Omental fat pad (tissue), 4 donors: ENCODE results near the gene TSC1. TPM values are rescaled to one million over a fixed set of nuclear protein-coding genes. Genes with fewer than 3 reads are reported as not detected.

Experiments used
- ATAC-seq: fragments of 150-250 bp; one replicate; pipeline ENCODE4 v1.9.1; 2016; ENCODE audit warnings: mild to moderate bottlenecking, moderate library complexity; ENCODE audit not compliant: low FRiP score
- DNase-seq: peaks from one replicate; pipeline ENCODE4 v3.0.0-alpha.2; 2019; ENCODE audit warnings: low spot score
- total RNA-seq, 4 donors: library from RNA; depleted of rRNA; stranded (reverse); fragments of >200 nt; gene quantifications; one replicate each; pipeline ENCODE4 v1.1.0, GENCODE V29; 2016
- TF ChIP-seq, protein P1 (sequence below), 3 donors: fragments of 450-650 bp; IDR thresholded peaks; one replicate each; pipeline ENCODE4 v1.5.1; 2016 to 2017; ENCODE audit warnings: antibody characterized with exemption in 3 of 3, mild to moderate bottlenecking in 3 of 3, moderate library complexity in 2 of 3

Gene TSC1
- total RNA-seq, 4 donors from 2014 or later = 40.7 to 68.4 (median 46.5) TPM

DNA sequence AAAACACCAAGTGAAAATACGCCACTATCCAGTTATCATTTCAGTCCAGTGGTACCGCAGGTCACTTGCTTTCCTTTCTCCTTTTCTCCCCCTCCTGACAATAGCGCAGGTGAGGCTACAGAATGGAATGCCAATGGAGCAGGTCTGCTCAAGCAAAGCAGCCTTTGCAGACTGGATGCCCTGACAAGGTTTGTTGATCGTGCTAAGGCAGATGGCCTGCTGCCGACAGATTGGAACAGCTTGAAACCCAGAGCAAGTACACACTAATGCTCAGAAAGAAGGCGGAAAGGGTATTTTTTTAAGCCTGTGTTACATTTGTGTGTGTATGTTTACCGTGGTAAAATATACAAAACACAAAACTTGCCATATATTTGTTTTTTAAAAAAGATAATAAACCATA lies 46.4 kb downstream of the TSC1 start:
- TF ChIP-seq, protein P1, sequence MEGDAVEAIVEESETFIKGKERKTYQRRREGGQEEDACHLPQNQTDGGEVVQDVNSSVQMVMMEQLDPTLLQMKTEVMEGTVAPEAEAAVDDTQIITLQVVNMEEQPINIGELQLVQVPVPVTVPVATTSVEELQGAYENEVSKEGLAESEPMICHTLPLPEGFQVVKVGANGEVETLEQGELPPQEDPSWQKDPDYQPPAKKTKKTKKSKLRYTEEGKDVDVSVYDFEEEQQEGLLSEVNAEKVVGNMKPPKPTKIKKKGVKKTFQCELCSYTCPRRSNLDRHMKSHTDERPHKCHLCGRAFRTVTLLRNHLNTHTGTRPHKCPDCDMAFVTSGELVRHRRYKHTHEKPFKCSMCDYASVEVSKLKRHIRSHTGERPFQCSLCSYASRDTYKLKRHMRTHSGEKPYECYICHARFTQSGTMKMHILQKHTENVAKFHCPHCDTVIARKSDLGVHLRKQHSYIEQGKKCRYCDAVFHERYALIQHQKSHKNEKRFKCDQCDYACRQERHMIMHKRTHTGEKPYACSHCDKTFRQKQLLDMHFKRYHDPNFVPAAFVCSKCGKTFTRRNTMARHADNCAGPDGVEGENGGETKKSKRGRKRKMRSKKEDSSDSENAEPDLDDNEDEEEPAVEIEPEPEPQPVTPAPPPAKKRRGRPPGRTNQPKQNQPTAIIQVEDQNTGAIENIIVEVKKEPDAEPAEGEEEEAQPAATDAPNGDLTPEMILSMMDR (IDR thresholded peaks at IDR 0.05) = no peak
- ATAC-seq = no peak
- no peak for DNase-seq

DNA sequence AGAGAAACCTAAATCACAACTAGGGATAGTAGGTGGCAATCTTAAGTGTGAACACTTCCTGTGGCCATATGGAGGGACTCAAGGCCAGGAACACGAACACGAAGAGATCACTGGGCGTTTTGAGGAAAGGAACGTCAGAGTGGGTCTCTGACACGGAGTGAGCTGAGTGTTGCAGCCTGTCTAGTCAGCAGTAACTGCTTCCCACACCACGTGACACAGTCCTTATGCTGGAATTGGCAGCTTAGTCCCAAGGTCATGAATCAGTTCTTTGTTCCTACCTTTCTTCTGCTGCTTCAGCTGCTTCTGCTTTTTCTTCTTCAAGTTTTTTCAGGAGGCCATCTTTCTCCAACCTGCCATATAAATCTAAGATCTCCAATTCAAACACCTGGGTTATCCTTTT lies 47.5 kb downstream of the TSC1 start:
- TF ChIP-seq, protein P1 (IDR thresholded peaks at IDR 0.05) = no peak
- DNase-seq (no peak), ATAC-seq (no peak)

DNA sequence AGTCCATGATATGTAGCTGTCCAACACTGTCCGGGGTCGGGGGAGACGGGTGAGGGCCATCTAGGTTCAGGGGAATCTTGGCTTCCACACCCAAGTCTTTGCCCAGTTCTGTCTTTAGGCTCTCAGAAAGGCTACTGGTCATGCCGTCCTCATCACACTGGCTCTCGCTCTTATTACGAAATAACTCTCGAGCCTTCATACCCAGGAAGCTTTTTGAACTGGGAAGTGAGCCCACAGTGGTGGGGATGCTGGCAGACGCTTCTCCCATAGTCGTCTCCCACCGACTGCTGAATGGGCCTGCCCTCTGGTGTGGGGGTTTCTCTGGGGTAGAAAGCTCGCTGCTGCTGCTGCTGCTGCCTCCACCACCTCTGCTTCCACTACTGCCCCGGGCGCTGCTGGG lies 48.2 kb downstream of the TSC1 start:
- DNase-seq (no peak), ATAC-seq (no peak)
- TF ChIP-seq, protein P1 (IDR thresholded peaks at IDR 0.05) = no peak

DNA sequence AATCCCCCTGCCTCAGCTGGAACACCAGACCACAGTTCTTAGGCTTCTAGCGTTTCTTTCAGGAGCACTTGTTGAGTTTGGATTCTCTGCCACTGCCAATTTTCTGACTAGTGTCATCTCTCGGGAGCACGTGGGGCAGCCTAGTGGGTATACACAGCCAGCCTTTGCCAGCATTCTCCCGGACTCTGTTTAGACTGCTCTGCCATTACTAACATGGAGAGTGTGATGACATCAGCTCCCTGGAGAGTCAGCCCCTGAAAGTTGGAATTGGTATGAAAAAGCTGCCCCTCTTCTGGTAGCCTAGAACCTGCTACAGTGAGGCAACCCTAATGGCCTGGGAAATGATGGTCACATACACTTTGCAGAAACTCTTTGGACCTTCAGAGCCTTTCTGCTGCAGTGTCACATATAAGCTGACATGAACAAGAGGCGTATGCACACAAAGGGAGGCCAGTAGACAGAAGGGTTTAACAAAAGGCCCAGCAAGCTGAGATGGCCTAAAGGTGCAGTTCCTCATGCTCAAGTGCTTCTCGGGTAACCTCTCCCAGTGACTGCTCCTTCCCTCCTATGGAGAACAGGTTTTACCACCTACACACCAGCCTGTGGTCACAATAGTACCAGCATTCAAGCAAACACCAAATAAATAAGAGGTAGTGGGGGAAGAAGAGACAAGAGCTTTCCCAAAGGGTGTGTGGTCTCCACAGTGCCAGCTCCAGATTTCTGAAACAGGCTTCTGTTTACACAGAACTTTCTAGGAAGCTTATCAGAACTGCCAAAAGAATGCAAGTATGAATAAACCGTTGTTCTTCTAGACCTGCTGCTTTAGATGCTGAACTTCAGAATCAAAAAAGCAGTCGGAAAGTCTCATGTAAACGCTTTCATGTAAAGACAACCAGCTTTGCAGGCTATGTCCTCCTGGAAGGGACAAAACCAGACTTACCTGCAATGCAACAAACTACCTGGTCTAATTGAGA lies 49.3 kb downstream of the TSC1 start:
- DNase-seq = no peak
- TF ChIP-seq, protein P1 (IDR thresholded peaks at IDR 0.05) = no peak
- ATAC-seq = no peak

DNA sequence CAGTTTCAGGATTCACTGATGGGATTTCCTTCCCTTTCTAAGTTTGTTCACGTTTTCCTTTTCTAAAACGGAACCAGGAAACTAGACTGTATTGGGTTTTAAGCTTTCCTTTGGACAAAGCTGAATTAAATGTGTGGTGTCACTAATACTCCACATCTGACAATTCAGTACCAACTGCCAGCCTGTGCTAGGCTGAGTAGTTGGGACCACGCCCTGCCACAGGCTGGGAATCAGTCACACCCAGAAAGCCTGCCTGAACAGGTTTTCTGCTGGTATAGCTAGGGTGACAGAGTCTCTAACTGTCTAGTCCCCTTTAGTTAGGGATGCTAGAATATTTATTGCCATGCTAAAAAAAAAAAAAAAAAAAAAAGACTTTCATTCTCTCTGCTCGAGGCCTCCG lies 50.1 kb downstream of the TSC1 start:
- TF ChIP-seq, protein P1 (IDR thresholded peaks at IDR 0.05) = no peak
- DNase-seq (no peak), ATAC-seq (no peak)

DNA sequence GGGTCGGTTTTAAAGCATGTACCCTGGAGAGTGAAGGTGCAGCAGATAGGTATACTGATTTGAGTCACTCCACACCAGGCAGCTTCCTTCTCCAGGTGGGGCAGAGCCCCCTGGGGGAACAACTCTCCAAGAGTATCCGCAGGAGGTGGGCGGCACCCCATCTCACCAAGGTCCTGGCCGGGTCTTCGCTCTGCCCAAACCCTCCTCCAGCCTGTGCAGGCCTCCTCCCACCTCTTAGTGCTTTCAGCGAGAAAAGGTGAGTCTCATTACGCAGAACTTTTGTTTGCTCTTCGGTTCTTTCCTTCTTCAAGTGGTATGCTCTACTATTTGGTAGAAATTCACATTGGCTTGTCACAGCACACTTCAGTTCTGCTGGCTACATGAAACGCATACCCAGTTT lies 52.0 kb downstream of the TSC1 start:
- TF ChIP-seq, protein P1 (IDR thresholded peaks at IDR 0.05) = no peak
- ATAC-seq = no peak
- no peak for DNase-seq

DNA sequence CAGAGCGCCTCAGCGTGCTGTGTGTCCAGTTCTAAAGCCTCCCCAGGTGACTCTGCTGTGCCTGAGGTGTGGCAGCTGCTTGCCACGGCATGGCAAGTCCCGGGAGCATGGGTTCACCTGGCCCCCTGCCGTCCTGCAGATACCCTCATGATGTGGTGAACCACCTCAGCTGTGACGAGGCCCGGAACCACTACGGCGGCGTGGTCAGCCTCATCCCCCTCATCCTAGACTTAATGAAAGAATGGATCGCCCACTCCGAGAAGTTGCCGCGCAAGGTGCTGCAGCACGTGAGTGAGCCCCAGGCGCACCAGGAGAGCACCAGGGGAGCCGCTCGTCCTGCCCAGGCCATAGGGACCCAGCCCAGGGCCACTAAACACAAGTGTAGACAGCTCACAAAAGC lies 56.3 kb downstream of the TSC1 start:
- ATAC-seq (no peak), DNase-seq (no peak)

More for the DNA sequence above, 56.3 kb downstream of the TSC1 start:
- TF ChIP-seq, protein P1 (IDR thresholded peaks at IDR 0.05) = no peak
